ENCODE results near the gene CXCR2.

GRCh38 chr2:218155953-218156479 lies 30.2 kb downstream of the CXCR2 start:
- TF ChIP-seq, protein P1, sequence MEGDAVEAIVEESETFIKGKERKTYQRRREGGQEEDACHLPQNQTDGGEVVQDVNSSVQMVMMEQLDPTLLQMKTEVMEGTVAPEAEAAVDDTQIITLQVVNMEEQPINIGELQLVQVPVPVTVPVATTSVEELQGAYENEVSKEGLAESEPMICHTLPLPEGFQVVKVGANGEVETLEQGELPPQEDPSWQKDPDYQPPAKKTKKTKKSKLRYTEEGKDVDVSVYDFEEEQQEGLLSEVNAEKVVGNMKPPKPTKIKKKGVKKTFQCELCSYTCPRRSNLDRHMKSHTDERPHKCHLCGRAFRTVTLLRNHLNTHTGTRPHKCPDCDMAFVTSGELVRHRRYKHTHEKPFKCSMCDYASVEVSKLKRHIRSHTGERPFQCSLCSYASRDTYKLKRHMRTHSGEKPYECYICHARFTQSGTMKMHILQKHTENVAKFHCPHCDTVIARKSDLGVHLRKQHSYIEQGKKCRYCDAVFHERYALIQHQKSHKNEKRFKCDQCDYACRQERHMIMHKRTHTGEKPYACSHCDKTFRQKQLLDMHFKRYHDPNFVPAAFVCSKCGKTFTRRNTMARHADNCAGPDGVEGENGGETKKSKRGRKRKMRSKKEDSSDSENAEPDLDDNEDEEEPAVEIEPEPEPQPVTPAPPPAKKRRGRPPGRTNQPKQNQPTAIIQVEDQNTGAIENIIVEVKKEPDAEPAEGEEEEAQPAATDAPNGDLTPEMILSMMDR (IDR thresholded peaks at IDR 0.05) = no peak
- no peak for TF ChIP-seq POLR2A (IDR thresholded peaks at IDR 0.05)
